Left colon (tissue), 2 donors: ENCODE data around the gene TBCB. TPM values are rescaled to one million over a fixed set of nuclear protein-coding genes. Genes with fewer than 3 reads are reported as not detected.
A peak's percentile ranks its signal among the peaks of the same experiment; 100 is the strongest.

Experiments
- ATAC-seq: fragments of 200-7000 bp; cut with Tn5 transposase; one replicate; pipeline ENCODE4 v1.9.1; 2020; ENCODE audit warnings: mild to moderate bottlenecking, moderate library complexity
- DNase-seq, 2 donors: peaks; one replicate each; pipeline ENCODE4 v3.0.0-alpha.2; 2020
- intact Hi-C, 2 donors: fragments of 100-400 bp; cut with DNase I in 1 of 2; cut with micrococcal nuclease in 1 of 2; formaldehyde crosslinking; loops; one replicate each; pipeline versions ENCODE4 v1.11.2 to v1.14.0; 2022; cut with DNase I, micrococcal nuclease
- total RNA-seq, 2 donors: library from RNA; stranded (reverse); fragmentation: NEBNext Ultra II Directional; extraction: Animal tissue kit (Norgen Biotek cat#: 25700); gene quantifications; one replicate each; pipeline ENCODE4 v1.2.1, GENCODE V29; 2021
- donor health status: DM: no; HTN: no; CAD: no.
- donor health status: DM: yes; HTN: yes; CAD: no.

The TBCB gene
- total RNA-seq, 2 donors from 2014 or later, result 90.0 to 102 TPM

- no peak for DNase-seq
- no peak for ATAC-seq
- intact Hi-C loops, result no loop called here
Observed at GRCh38 chr19:36099166-36099785, 16.0 kb upstream of the TBCB start.

GRCh38 chr19:36100476-36100875 lies 14.8 kb upstream of the TBCB start:
- intact Hi-C loops, result no loop called here
- ATAC-seq (no peak), DNase-seq (no peak)

GRCh38 chr19:36101550-36102327 lies 13.5 kb upstream of the TBCB start:
- ATAC-seq (no peak), DNase-seq (no peak)
- intact Hi-C loops, result no loop called here

- intact Hi-C loops, result no loop called here
- DNase-seq, result no peak
- no peak for ATAC-seq
Observed at GRCh38 chr19:36103040-36103626, 12.1 kb upstream of the TBCB start.

- no peak for DNase-seq
- ATAC-seq, result no peak
- intact Hi-C loops, result no loop called here
Observed at GRCh38 chr19:36103842-36104552, 11.3 kb upstream of the TBCB start.

GRCh38 chr19:36106441-36106840 lies 8.8 kb upstream of the TBCB start:
- DNase-seq (no peak), ATAC-seq (no peak)
- intact Hi-C loops, result no loop called here

GRCh38 chr19:36106991-36107390 lies 8.3 kb upstream of the TBCB start:
- intact Hi-C loops, result no loop called here
- DNase-seq, result no peak

GRCh38 chr19:36108684-36109083 lies 6.6 kb upstream of the TBCB start:
- no peak for DNase-seq
- intact Hi-C loops, result no loop called here
- ATAC-seq, result no peak

More at GRCh38 chr19:36106991-36107390, 8.3 kb upstream of the TBCB start:
- no peak for ATAC-seq

- no peak for ATAC-seq
- no peak for DNase-seq
- intact Hi-C loops, result no loop called here
Observed at GRCh38 chr19:36110487-36111199, 4.6 kb upstream of the TBCB start, which contains the start of gene OVOL3. Gene OVOL3 (plus strand): TSS chr19:36111143. CDS start chr19:36111203, 60 bp downstream.

- intact Hi-C loops, result no loop called here
- DNase-seq (no peak), ATAC-seq (no peak)
Observed at GRCh38 chr19:36111200-36111539, 4.1 kb upstream of the TBCB start.

GRCh38 chr19:36112678-36113077 lies 2.6 kb upstream of the TBCB start:
- no peak for ATAC-seq
- intact Hi-C loops, result no loop called here
- no peak for DNase-seq

- no peak for DNase-seq
- ATAC-seq, result no peak
- intact Hi-C loops, result no loop called here
Observed at GRCh38 chr19:36113425-36113824, 1.8 kb upstream of the TBCB start.

GRCh38 chr19:36113894-36114720 lies 1.2 kb upstream of the TBCB start:
- DNase-seq (peak in 1 of 2 donors; percentile 45), ATAC-seq (peak; percentile 4)
- intact Hi-C loops, result no loop called here

- peak; percentile 98 to 100 for DNase-seq
- intact Hi-C loops, result no loop called here
- peak; percentile 87 for ATAC-seq
Observed at GRCh38 chr19:36114721-36115452, 381 bp upstream of the TBCB start, which contains the start of gene POLR2I. Gene POLR2I (minus strand): TSS chr19:36114875. CDS start chr19:36114856, 19 bp downstream.

- intact Hi-C loops, result no loop called here
- DNase-seq (no peak), ATAC-seq (no peak)
Observed at GRCh38 chr19:36116344-36116637, 1.0 kb downstream of the TBCB start.

- ATAC-seq, result no peak
- intact Hi-C loops, result no loop called here
- no peak for DNase-seq
Observed at GRCh38 chr19:36120092-36120983, 5.1 kb downstream of the TBCB start.

- ATAC-seq, result no peak
- intact Hi-C loops, result no loop called here
- DNase-seq, result no peak
Observed at GRCh38 chr19:36120984-36121358, 5.7 kb downstream of the TBCB start.
